Adipocyte (in vitro differentiated cells): Measurements from ENCODE around the gene IGFN1.

Experiments
- DNase-seq: peaks from one replicate; pipeline ENCODE4 v3.0.0-alpha.2; 2015; ENCODE audit warnings: low read depth
- H3K27me3 ChIP-seq: replicated peaks from 2 replicates; pipeline ENCODE4 v1.7.0; 2013; ENCODE audit warnings: mild to moderate bottlenecking, low read length, moderate library complexity; ENCODE audit not compliant: control insufficient read depth, insufficient read depth
- H3K36me3 ChIP-seq: 2 replicates; pipeline ENCODE4 v1.7.0; 2013; ENCODE audit warnings: low read length, mild to moderate bottlenecking, moderate library complexity; ENCODE audit not compliant: control insufficient read depth, insufficient read depth, severe bottlenecking
- H3K4me1 ChIP-seq: 2 replicates; pipeline ENCODE4 v1.7.0; 2013; ENCODE audit warnings: mild to moderate bottlenecking, low read length, moderate library complexity; ENCODE audit not compliant: control insufficient read depth, insufficient read depth
- H3K4me3 ChIP-seq: 2 replicates; pipeline ENCODE4 v1.7.0; 2013; ENCODE audit warnings: mild to moderate bottlenecking, low read length, moderate library complexity
- H3K9ac ChIP-seq: 2 replicates; pipeline ENCODE4 v1.7.0; 2013; ENCODE audit warnings: mild to moderate bottlenecking, low read length, moderate library complexity
- H3K9me3 ChIP-seq: 2 replicates; pipeline ENCODE4 v1.7.0; 2013; ENCODE audit warnings: mild to moderate bottlenecking, low read length, moderate library complexity; ENCODE audit not compliant: control insufficient read depth

Gene IGFN1

GRCh38 chr1:201167041-201167991 is 23.3 kb upstream of the IGFN1 start:
- Histone ChIP-seq H3K27me3 (peaks cover 5% of the 10 kb centered on the region), H3K9ac (no peak overlapping the region), H3K36me3 (no peaks in the 10 kb centered on the region), H3K9me3 (no peaks in the 10 kb centered on the region), H3K4me1 (peaks cover 9% of the 10 kb centered on the region), H3K4me3 (no peak overlapping the region)
- no peak for DNase-seq

GRCh38 chr1:201169203-201169602 is 21.4 kb upstream of the IGFN1 start:
- H3K4me3 ChIP-seq = no peak overlapping the region
- no peaks in the 10 kb centered on the region for H3K36me3 ChIP-seq
- H3K9ac ChIP-seq = no peak overlapping the region
- H3K27me3 ChIP-seq = peaks cover 5% of the 10 kb centered on the region
- no peaks in the 10 kb centered on the region for H3K9me3 ChIP-seq
- peaks cover 9% of the 10 kb centered on the region for H3K4me1 ChIP-seq
- DNase-seq = no peak

DNA sequence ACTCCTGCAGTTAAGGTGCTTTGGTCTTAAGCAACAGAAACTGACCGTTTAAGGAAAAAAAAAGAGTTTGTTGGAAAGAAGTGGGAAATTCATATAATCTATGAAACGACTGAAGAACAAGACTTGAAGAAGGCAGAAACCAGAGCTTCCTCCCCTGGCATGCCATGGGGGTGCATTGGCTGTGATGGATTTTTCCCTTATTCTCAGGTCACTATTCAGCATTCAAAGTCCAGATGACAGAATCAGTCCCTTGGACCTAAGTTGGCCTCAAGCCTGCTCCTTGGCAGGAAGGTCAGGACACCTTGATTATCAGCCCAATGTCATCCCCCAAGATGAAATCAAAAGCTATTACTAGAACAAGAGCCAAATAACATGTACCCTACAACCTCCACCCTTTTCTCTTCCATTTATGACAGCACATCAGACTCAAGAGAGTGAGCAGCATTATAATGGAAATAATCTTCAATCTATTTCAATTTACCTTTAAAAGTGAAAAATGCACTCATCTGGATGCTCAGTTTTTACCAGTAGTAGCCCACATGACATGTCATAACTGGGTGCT is 20.6 kb upstream of the IGFN1 start:
- DNase-seq = peak; percentile 3
- Histone ChIP-seq H3K4me3 (peak overlapping the region; percentile 83), H3K36me3 (no peaks in the 10 kb centered on the region), H3K9me3 (no peaks in the 10 kb centered on the region), H3K9ac (no peak overlapping the region), H3K27me3 (peaks cover 9% of the 10 kb centered on the region), H3K4me1 (peaks cover 9% of the 10 kb centered on the region)

DNA sequence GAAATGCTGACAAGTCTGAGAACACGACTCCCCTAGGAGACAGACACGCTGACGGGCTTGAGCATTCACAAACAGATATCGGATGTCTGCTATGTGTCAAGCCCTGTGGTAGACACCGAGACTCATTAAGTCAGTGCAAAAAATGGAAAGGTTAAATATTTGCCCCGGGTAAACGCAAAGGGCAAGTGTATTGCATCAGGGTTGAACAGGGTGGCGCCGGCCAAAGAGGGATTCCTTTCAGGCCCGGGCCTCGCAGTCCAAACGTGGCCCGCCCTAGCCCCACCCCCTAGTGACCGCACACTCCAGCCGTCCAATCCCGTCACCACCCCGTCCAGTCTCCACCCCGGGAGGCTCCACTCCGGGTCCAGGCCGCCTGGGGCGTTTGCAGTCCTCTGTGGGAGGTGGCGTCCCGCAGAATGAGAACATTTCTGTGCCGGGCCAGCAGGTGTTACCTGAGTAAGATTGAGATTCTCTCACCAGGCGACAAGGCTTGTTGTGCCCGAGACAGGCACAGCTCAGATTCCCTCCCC is 20.0 kb upstream of the IGFN1 start:
- peaks cover 9% of the 10 kb centered on the region for H3K27me3 ChIP-seq
- peak overlapping the region; percentile 77 for H3K9ac ChIP-seq
- H3K4me3 ChIP-seq = peak overlapping the region; percentile 83
- peak; percentile 97 for DNase-seq
- H3K9me3 ChIP-seq = no peaks in the 10 kb centered on the region
- peaks cover 9% of the 10 kb centered on the region for H3K4me1 ChIP-seq
- H3K36me3 ChIP-seq = no peaks in the 10 kb centered on the region

- Histone ChIP-seq H3K4me3 (peak overlapping the region; percentile 83), H3K36me3 (no peaks in the 10 kb centered on the region), H3K27me3 (peaks cover 5% of the 10 kb centered on the region), H3K9me3 (no peaks in the 10 kb centered on the region), H3K9ac (peak overlapping the region; percentile 77), H3K4me1 (peaks cover 9% of the 10 kb centered on the region)
- DNase-seq = peak; percentile 67
These were observed 19.3 kb upstream of the IGFN1 start for GRCh38 chr1:201171063-201172036.

DNA sequence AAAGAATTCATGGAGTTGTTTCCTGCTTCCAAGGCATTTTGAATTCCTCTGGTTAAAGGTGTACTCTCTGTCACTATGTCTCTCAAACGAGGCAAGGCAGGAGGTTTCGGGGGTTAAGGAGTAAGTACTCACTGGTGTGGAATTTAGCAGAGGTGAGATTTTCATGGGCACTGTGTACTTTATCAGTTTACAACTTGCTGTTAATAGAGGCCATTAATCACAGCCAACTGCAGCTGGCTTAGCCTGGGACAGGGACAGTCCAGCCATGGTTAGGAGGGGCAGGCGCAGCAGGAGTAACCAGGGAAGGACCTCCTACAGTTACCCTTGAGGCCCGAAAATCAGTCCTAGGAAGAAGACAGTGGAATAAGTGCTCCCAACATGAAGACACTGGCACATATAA is 18.3 kb upstream of the IGFN1 start:
- DNase-seq = no peak

DNA sequence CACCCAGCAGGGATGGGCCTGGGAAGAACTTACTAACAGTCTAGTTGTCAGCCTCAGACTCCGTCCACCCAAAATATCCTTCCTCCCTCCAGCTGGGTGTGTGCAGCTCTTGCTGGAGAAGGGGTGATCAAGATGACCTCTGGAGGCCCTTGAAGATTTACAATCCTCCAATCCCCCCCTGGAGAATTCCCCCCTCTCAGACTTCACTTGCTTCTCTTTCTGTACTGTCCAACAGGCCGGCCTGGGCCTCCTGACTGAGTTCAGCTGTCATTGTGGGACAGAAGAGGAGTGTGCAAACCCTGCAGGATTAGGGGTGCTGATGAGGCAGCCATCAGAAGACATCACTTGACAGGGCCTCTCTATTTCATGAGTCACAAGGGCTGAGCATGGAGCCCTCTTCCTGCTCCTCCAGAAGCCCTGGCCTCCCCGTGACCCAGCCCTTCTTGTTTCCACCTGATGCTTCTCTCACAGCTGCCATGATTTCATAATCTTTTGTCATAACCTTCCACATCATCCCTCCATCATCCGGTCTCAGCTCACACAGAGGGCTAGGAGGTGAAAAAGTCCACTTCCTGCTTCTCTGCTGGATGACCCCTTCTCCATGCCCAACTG is 17.5 kb upstream of the IGFN1 start:
- Histone ChIP-seq H3K27me3 (peaks cover 5% of the 10 kb centered on the region), H3K9me3 (no peaks in the 10 kb centered on the region), H3K36me3 (no peaks in the 10 kb centered on the region), H3K4me3 (no peak overlapping the region), H3K9ac (no peak overlapping the region), H3K4me1 (peaks cover 16% of the 10 kb centered on the region)
- DNase-seq = no peak

More for the DNA sequence above, 18.3 kb upstream of the IGFN1 start:
- Histone ChIP-seq H3K9me3 (no peaks in the 10 kb centered on the region), H3K4me3 (no peak overlapping the region), H3K4me1 (peaks cover 16% of the 10 kb centered on the region), H3K9ac (no peak overlapping the region), H3K36me3 (no peaks in the 10 kb centered on the region), H3K27me3 (peaks cover 5% of the 10 kb centered on the region)

DNA sequence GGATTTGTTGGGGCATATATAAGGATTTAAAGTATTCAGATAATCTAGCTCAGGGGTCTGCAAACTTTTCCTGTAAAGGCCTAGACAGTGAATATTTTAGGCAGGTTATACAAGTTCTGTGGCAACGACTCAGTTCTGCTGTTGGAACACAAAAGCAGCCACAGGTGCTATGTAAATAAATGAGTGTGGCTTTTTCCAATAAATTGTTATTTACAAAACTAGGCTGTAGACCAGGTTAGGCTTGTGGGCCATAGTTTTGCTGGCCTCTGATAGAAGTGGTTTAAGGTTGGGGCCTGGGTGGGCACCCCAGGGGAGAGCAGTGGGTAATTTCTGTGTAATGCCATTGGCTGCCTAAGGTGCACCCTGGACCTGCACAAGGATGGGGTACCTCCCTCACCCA is 16.9 kb upstream of the IGFN1 start:
- Histone ChIP-seq H3K36me3 (no peaks in the 10 kb centered on the region), H3K27me3 (peaks cover 5% of the 10 kb centered on the region), H3K4me3 (no peak overlapping the region), H3K4me1 (peaks cover 16% of the 10 kb centered on the region), H3K9ac (no peak overlapping the region), H3K9me3 (peaks cover 5% of the 10 kb centered on the region)
- no peak for DNase-seq

DNA sequence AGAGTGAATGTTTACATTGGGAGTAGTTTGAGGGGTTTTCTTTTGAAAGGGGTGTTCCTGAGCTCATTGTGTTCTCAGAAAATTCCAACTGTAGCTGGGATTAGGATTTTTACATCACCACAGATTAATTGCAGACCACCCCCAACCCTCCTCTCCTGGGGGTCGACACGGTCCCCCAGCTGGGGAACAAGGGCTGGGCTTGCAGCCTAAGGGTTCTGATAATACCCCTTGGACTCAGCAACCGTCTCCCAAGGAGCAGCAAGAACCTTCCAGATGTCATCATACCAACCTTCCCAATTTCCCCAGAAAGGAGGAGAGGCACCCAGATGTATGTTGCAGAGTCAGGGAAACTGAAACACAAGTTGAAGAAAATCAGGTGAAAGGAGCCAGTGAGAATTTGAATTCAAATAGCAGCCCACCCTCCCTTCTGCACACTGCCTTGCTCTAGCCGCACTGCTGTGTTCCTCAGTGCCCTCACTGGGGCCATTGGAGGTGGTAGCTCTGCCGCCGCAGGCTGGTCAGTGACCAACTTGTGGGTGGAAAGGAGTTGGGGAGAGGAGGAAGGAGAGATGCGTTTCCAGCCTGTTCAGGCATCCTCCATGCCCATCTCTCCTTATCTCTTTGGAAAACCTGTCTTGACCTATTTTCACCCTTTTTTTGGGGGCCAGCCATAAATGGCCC is 14.7 kb upstream of the IGFN1 start:
- Histone ChIP-seq H3K4me1 (peaks cover 7% of the 10 kb centered on the region), H3K9ac (no peak overlapping the region), H3K36me3 (no peaks in the 10 kb centered on the region), H3K9me3 (peaks cover 9% of the 10 kb centered on the region), H3K27me3 (peaks cover 15% of the 10 kb centered on the region), H3K4me3 (no peak overlapping the region)
- no peak for DNase-seq

DNA sequence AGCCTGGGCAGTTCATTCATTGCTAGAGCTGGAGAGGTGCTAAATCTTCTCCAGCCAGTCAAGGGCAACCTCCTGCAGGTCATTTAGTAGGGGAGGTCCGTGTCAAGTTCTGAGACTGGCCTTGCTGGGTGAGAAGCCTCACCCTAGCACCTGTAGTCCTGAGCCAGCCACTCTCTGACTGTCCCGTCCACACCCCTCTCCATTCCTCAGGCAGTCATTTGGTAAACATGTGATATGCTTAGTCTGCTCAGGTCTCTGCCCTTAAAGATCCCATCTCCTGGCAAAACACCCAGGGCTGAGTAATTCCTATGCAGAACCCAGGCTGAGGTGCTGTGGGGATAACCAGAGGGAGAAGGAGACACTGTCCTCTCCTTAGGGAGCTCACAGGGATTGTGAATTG is 13.7 kb upstream of the IGFN1 start:
- no peak for DNase-seq
- Histone ChIP-seq H3K4me3 (no peak overlapping the region), H3K4me1 (peaks cover 7% of the 10 kb centered on the region), H3K36me3 (no peaks in the 10 kb centered on the region), H3K9ac (no peak overlapping the region), H3K27me3 (peaks cover 19% of the 10 kb centered on the region), H3K9me3 (peaks cover 9% of the 10 kb centered on the region)
